Body of pancreas (tissue), 4 donors: ENCODE data around the gene AIMP2. TPM values are rescaled to one million over a fixed set of nuclear protein-coding genes. Genes with fewer than 3 reads are reported as not detected.

Source experiments
- ATAC-seq: fragments of 150-250 bp; one replicate; pipeline ENCODE4 v1.9.1; 2016
- DNase-seq, 4 donors: peaks; one replicate each; pipeline ENCODE4 v3.0.0-alpha.2; 2019
- H3K27ac ChIP-seq, 4 donors: fragments of 200-600 bp; sonication (generic); 1 replicate in 3 of 4; 2 replicates in 1 of 4; pipeline versions ENCODE4 v1.5.1 to v1.6.1; 2016 to 2019; ENCODE audit warnings: mild to moderate bottlenecking in 1 of 4, mixed read lengths in 1 of 4, moderate library complexity in 1 of 4
- H3K27me3 ChIP-seq, 2 donors: fragments of 200-600 bp; sonication (generic); one replicate each; pipeline ENCODE4 v1.6.0; 2016; ENCODE audit warnings: mild to moderate bottlenecking in 1 of 2
- H3K36me3 ChIP-seq, 2 donors: fragments of 200-600 bp; sonication (generic); replicated peaks in 1 of 2; 2 replicates each; pipeline ENCODE4 v1.5.1; 2016; ENCODE audit warnings: low read depth in 2 of 2; ENCODE audit not compliant: insufficient read depth in 1 of 2
- H3K4me1 ChIP-seq: fragments of 200-600 bp; sonication (generic); one replicate; pipeline ENCODE4 v1.6.0; 2016
- H3K4me3 ChIP-seq, 2 donors: fragments of 200-600 bp; sonication (generic); 1 replicate in 1 of 2; 2 replicates in 1 of 2; pipeline ENCODE4 v1.5.1; 2016 to 2019
- H3K9me3 ChIP-seq, 3 donors: fragments of 200-600 bp; sonication (generic); 1 replicate in 2 of 3; 2 replicates in 1 of 3; pipeline ENCODE4 v1.5.1; 2016
- CTCF ChIP-seq, 7 experiments: fragments of 450-650 bp in 4 of 7; fragments of 200-600 bp in 3 of 7; sonication (generic) in 3 of 7; IDR thresholded peaks; one replicate each; pipeline ENCODE4 v1.5.1; 2016 to 2019; ENCODE audit warnings: antibody characterized with exemption in 7 of 7
- POLR2A ChIP-seq, 3 donors: fragments of 450-650 bp; IDR thresholded peaks; one replicate each; pipeline ENCODE4 v1.6.1; 2016; ENCODE audit warnings: antibody characterized with exemption in 3 of 3, mild to moderate bottlenecking in 2 of 3
- WGBS, 2 donors: methylation state at CpG; one replicate each; pipeline ENCODE4 v1.1.5; 2017; 5-methylcytosine and 5-hydroxymethylcytosine counted together
- intact Hi-C: fragments of 100-400 bp; cut with DNase I; formaldehyde crosslinking; loops from one replicate; pipeline ENCODE4 v1.15.1; 2023
- total RNA-seq, 2 donors: library from RNA; depleted of rRNA; stranded (reverse); fragments of >200 nt; gene quantifications; one replicate each; pipeline ENCODE4 v1.1.0, GENCODE V29; 2016

The AIMP2 gene
- total RNA-seq, 2 donors from 2014 or later: 10.9 to 15.2 TPM

DNA sequence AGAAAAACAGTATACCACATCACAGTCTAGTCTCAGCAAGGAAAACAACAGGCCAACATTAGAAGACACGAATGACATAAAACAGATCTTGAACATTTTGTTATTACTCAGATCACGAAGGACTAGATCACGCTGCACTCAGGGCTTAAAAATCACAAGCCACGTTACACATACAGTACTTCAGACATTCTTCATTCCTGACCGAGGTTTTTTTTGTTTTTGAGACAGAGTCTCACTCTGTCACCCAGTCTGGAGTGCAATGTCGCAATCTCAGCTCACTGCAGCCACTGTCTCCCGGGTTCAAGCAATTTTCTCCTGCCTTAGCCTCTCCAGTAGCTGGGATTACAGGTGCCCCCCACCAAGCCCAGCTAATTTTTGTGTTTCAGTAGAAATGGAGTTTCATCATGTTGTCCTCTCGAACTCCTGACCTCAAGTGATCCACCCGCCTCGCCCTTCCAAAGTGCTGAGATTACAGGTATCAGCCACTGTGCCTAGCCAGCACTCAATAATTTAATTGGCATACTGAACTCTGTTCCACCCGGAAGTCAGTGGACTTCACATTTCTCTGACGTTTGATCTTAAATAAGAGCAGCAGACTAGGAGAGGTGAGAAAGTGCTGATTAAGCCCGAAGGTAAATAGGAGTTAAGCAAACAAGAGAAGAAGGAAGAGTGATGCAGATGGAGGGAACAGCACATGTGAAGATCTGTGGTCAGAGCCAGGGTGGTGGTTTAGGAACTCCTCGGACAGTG is 3.5 kb downstream of the AIMP2 start:
- TF ChIP-seq POLR2A (IDR thresholded peaks at IDR 0.05) (no peak), CTCF (IDR thresholded peaks at IDR 0.05) (no peak)
- peaks cover 36% of the 10 kb centered on the region for H3K4me1 ChIP-seq
- no peak overlapping the region for H3K4me3 ChIP-seq
- 56 to 62% methylated on average over 14 of the region's 14 CpGs for WGBS, 2 donors
- peaks cover 0 to 3% of the 10 kb centered on the region in 2 donors for H3K36me3 ChIP-seq
- no peaks in the 10 kb centered on the region for H3K9me3 ChIP-seq
- no peaks in the 10 kb centered on the region for H3K27me3 ChIP-seq
- intact Hi-C loops: no loop called here
- ATAC-seq: no peak
- peak in 2 of 4 donors; percentile 14 to 32 for DNase-seq
- H3K27ac ChIP-seq: peak overlapping the region in 3 of 4 donors; percentile 45 to 54 (median 49)

GRCh38 chr7:6015917-6016652 is 7.0 kb downstream of the AIMP2 start:
- TF ChIP-seq POLR2A (IDR thresholded peaks at IDR 0.05): no peak
- TF ChIP-seq CTCF (IDR thresholded peaks at IDR 0.05): no peak
- Histone ChIP-seq H3K4me1 (peaks cover 17% of the 10 kb centered on the region), H3K27me3 (no peaks in the 10 kb centered on the region), H3K9me3 (no peaks in the 10 kb centered on the region), H3K36me3 (peaks cover 4 to 16% of the 10 kb centered on the region in 2 donors), H3K27ac (no peak overlapping the region), H3K4me3 (no peak overlapping the region)
- peak; percentile 33 for ATAC-seq
- 70 to 76% methylated on average over 8 of the region's 8 CpGs for WGBS, 2 donors
- intact Hi-C loops: no loop called here
- peak; percentile 32 to 58 (median 46) for DNase-seq

GRCh38 chr7:6016653-6016966 is 7.5 kb downstream of the AIMP2 start:
- peaks cover 4 to 16% of the 10 kb centered on the region in 2 donors for H3K36me3 ChIP-seq
- no peak overlapping the region for H3K4me3 ChIP-seq
- intact Hi-C loops: no loop called here
- no peak for DNase-seq
- no peaks in the 10 kb centered on the region for H3K27me3 ChIP-seq
- H3K27ac ChIP-seq: no peak overlapping the region
- ATAC-seq: no peak
- H3K4me1 ChIP-seq: peaks cover 13% of the 10 kb centered on the region
- WGBS, 2 donors: 94 to 98% methylated on average over 8 of the region's 8 CpGs
- TF ChIP-seq POLR2A (IDR thresholded peaks at IDR 0.05) (no peak), CTCF (IDR thresholded peaks at IDR 0.05) (no peak)
- no peaks in the 10 kb centered on the region for H3K9me3 ChIP-seq

DNA sequence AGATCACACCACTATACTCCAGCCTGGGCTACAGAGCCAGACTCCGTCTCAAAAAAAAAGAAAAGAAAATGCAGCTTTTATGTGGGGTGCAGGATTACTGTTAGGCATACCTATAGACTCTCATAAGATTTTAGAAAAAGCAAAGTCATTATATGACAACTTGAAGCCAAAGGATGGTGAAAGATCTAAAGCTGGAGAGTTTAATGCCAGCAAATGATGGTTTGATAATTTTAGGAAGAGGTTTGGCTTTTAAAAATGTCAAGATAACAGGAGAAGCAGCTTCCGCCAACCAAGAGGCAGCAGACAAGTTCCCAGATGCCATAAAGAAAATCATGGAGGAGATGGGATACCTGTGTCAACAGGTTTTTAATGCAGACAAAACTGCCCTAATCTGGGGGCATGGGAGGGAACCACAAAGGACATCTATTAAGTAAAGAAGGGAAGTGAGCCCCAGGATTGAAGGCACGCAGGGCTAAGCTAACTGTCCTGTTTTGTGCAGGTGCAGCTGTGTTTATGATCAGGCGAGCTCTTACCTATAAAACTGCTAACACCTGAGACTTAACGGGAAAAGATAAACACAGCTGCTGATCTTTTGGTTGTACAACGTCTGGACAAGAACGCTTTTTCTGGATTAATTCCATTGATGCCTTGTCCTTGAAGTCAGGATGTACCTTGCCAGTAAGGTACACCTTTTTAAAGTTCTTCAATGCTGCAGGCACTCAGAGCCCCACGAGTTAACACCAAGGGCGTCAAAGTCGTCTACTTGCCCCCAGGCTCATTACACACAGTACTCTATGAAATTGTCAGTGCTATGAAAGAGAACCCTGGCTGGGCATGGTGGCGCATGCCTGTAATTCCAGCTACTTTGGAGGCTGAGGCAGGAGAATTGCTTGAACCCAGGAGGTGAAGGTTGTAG is 11.6 kb downstream of the AIMP2 start:
- WGBS, 2 donors: 67 to 68% methylated on average over 11 of the region's 11 CpGs
- ATAC-seq: no peak
- Histone ChIP-seq H3K4me3 (no peak overlapping the region), H3K27ac (no peak overlapping the region), H3K27me3 (no peaks in the 10 kb centered on the region), H3K4me1 (no peaks in the 10 kb centered on the region), H3K9me3 (no peaks in the 10 kb centered on the region), H3K36me3 (peaks cover 4 to 45% of the 10 kb centered on the region in 2 donors)
- intact Hi-C loops: no loop called here
- TF ChIP-seq POLR2A (IDR thresholded peaks at IDR 0.05) (no peak), CTCF (IDR thresholded peaks at IDR 0.05) (no peak)
- DNase-seq: no peak
